Left kidney (tissue), 2 donors: ENCODE results near the gene CTNS. TPM values are rescaled to one million over a fixed set of nuclear protein-coding genes. Genes with fewer than 3 reads are reported as not detected.
"Not testable (repeated sequence)": the region's sequence is repeated elsewhere in the genome, so short reads cannot be mapped to it uniquely, and the experiment has no call there.

Experiments
- DNase-seq: peaks from one replicate; pipeline ENCODE4 v3.0.0-alpha.2; 2013
- polyA plus RNA-seq: library from polyadenylated mRNA; unstranded; fragments of 120-200 nt; gene quantifications from one replicate; pipeline ENCODE4 v1.2.1, GENCODE V29; 2013; ENCODE audit not compliant: insufficient read length

Gene CTNS
- polyA plus RNA-seq, 1 donor = 23.3 TPM

DNA sequence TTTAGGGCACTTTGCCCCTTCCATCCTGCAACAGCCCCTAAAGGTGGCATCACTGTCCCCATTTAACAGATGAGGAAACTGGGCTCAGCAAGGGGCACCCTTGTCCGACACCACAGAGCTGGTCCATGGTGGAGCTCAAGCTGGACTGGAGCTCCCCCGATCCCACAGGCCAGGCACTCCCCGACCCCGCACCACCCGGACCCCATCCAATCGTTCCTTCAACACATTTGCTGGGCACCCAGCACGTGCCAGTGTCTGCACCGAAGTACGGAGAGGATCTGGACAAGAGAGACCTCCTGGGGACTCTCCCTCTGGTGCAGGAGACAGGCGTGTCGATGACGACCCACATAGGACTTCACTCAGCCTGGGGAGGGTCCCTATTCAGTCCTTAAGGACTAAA, 45.5 kb downstream of the CTNS start:
- DNase-seq = no peak

DNA sequence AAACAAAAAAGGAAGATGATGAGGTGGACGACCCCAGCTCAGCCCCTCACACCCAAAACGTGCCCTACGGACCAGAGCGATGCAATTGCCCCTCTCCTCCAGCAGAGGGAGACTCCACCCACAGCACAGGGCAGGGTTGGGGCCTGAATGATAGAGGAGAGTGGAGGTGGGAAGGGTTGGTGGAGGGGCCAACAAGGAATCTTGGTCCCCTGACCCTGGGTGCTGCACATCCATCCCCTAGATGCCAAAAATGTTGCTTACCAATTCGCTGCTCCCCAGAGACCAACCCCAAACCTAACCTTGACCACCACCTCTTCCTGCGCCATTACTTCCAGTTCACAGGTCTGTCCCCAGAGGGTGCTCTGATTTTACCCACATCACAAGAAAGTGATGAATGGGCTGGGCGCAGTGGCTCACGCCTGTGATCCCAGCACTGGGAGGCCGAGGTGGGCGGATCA, 46.5 kb downstream of the CTNS start:
- DNase-seq = no peak

DNA sequence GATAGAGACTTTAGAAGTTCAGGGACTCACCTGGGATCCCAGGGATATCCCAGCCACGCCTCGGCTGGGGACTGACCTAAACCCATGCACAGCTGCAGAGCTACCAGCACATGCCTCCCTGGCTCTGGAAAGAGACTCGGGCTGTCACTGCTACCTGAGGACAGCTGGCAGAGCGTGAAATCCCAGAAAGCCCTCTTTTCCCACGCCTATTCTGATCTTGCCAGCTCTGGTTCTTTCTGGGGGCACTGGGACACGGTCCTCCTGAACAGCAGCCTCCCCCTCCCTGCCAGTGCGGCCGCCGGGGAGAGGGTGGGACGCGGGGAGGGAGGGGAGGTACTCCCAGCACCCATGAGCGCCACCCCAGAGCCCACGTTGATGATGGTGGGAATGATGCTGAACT, 48.6 kb downstream of the CTNS start:
- no peak for DNase-seq

DNA sequence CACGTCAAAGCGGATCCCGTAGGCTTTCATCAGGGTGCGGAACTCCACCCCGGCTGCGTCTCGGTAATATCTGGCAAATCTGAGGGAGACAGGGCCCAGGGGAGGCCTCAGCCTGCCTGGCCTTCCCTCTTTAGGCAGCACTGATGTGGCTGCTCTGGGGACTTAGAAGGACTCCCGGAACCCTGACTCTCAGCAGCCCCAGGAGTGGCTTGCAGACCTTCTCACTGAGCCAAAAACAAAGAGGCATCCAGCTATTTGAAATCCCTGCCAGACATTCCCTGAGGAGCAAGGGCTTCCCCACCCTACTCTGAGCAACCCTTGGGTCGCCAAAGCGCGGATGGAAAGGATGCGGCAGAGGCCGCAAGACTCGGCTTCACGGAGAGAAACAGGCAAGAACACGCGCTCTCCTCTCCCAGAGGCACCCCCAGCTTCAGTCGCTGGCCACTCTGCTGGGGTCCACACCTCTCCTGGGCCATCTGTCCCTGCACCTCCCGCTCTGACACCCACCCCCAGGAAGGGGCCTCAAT, 51.5 kb downstream of the CTNS start:
- DNase-seq = no peak

DNA sequence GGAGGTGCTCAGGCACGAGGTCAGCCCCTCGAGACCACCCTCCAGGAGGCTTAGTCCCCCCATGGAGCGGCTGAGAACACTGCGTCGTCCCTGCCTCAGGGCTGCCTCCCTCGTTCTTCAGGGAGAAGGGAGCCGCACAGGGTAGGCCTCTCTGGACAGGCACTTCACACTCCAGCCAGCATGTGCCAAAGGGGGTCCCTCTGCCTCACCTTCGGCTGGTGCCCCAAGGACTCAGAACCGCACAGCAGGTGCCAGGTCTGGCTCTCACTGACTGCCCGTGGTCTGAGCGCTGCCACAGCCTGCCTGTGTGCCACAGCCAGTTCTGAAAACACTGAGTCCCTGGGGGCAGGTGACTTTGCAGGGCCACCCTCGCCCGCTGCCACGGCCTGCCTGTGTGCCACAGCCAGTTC, 52.3 kb downstream of the CTNS start:
- no peak for DNase-seq

DNA sequence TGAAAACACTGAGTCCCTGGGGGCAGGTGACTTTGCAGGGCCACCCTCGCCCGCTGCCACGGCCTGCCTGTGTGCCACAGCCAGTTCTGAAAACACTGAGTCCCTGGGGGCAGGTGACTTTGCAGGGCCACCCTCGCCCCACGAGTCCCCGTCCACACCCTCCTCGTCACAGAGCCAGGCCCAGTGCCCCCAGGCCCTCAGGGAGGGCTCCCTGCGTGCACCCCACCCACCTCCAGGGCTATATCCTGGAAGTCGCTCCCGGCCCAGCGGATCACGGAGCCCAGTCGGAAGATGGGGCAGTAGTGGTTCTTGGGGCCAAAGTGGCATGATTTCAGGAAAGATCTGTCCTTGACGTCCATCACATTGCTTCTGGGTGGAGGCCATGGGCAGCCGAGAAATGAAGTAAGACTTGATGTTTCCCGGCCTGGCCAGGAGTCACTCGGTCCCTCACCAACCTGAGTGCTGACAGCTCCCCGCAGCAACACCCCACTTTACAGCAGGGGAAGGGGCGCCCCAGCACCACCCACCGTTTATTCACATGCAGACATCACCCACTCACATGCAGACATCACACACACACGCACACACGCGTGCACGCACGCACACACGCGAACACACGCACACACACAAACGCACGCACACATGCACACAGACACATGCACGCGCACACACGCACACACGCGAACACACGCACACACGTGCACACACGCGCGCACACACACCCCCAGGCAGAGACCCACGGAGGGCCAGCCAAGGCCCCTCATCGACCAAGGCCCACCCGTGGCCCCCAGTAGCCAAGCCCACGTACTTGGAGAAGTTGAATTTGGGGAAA, 52.9 kb downstream of the CTNS start:
- DNase-seq = no peak

DNA sequence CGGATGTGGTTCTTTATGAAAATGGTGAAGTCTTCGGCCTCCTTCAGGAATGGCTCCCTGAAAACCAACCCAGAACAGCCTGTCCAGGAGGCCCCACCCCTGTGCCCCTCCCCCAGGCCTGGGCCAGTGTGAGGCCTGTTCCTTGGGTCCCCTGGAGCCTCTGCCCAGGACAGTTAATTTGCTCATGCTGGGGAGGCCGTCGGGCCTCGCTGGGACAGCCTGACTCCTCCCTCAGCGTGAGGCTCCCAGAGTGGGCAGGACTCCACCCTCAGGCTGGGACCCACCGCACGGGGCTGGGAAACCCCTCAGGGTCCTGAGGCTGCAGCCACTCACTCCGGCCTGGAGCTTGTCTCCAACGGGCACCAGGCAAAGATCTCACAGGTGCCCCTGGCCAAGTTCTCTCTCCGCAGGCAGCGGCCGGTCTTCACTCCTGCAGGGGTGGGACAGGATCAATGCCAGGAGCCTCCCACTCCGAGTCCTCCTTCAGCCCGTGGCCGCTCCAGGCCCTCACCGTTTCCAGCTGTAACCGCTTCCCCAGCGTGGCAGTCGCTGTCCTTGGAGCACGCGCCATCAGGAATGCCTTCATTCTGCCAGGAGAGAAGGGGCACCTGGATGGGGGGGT, 53.6 kb downstream of the CTNS start:
- no peak for DNase-seq

DNA sequence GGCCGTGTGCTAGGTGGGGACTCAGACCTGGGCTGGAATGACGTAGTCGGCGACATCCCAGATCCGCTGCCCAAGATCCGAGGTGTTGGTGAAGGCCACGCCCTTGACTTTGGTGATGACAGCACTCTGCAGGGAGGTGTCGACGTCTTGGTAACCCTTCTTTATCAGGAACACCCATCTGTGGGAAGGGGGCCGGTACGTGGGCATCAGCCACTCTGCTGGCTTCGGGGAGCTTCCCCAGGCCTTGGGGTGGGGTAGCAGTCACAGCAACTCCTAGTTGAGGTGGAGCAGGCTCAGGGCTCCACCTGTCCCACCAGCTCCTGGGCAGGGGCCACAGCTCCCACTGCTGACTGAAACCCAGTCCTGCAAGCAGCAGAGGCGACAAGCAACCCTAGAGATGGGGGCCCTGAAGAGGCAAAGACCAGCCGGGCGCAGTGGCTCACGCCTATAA, 55.1 kb downstream of the CTNS start:
- DNase-seq = no peak

DNA sequence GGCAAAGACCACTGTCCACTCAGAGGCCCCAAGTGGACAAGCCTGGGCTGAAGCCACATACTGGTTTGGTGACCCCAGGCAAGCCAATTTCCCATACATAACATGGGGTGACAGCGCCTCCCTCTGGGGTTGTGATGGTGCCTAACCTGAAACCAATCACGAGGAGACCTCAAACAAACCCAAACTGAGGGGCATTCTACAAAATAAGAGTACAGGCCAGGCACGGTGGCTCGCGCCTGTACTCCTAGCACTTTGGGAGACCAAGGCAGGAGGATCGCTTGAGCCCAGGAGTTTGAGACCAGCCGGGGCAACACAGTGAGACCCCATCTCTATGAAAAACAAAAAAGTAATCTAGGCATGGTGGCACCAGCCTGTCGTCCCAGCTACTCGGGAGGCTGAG, 55.8 kb downstream of the CTNS start:
- DNase-seq = no peak

DNA sequence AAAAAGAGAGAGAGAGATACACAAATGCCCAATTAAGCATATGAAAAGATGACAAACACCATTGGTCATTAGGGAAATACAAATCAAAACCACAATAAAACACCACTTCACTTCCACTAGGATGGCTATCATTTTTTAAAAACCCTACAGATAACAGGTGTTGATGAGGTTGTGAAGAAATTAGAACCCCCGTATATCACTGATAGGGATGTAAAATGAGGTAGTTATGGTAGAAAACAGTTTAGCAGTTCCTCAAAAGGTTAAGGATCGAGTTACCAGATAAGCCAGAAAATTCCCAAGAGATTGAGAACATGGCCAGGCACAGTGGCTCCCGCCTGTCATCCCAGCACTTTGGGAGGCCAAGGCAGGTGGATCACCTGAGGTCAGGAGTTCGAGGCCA, 56.6 kb downstream of the CTNS start:
- DNase-seq = no peak

DNA sequence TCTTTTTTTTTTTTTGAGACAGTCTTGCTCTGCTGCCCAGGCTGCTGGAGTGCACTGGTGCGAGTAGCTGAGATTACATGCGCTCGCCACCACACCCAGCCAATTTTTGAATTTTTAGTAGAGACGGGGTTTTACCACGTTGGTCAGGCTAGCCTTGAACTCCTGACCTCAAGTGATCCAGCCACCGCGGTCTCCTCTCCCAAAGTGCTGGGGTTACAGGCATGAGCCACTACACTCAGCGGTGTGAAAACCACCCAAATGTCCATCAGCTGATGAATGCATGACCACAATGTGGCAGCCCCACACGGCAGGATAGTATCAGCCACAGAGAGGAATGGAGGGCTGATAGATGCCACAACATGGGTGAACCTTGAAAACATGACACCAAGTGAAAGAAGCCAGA, 57.3 kb downstream of the CTNS start:
- DNase-seq = no peak

DNA sequence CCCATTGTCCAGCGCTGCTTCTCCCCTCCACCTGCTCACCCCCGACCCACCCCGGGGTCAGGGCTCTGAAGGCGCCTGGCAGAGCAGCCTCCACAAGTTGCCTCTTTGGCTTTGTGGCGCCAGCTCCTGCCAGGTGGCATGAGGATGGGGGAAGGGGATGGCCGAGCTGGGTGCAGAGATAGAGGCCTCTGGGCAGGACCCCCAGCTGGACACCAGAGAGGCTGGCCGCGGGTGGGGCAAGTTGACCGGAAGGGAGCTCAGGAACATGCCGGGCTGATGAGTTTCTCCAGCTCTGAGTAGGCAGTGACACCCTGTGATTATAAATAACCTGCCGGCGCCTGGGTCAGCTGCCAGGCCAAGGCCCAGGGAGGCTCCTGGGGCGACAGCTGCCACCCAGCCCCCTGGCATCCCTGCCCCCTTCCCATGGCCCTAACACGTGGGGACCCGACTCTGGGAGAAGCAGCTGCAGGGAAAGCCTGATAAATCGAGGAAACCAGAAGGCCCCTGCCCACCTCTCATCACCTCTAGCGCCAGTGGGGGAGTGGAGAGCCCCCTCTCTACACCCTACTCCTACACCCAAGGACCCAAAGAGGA, 58.7 kb downstream of the CTNS start:
- DNase-seq = no peak

DNA sequence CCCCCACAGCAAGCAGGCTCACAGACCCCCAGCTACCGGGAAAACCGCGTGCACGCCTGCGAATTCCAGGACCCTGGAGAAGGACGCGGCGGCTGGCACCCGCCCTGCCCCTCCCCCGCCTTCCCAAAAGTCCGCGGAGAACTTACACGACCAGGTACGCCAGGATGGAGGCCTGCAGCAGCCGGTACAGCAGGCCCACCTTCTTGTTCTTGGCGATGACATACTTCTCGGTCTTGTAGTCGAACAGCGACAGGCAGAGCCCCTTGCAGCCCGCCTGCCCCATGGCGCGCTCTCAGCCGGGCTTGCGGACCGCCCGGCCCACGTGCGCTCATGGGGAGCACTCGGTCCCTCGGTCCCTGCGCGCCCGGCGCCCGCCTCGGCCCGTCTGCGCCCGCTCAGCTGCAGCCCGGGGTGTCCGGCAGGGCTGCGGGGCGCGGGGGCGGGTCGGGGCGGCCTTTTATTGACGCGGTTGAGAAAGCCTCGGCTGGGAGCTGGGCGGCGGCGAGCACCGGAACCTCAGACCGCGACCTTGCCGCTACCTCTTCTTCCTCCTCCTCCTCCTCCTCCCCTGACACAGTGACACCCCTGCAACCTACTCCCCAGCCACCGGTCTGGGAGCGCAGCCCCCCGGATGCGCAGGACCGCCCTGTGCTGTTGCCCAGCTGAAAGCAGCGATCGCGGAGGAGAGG, 59.3 kb downstream of the CTNS start, which contains the start of gene P2RX5:
Gene P2RX5, minus strand, starts transcription at position 433 of the 689 bp plus-strand sequence. Its CDS starts 150 bp downstream, at position 283.
- DNase-seq = no peak

DNA sequence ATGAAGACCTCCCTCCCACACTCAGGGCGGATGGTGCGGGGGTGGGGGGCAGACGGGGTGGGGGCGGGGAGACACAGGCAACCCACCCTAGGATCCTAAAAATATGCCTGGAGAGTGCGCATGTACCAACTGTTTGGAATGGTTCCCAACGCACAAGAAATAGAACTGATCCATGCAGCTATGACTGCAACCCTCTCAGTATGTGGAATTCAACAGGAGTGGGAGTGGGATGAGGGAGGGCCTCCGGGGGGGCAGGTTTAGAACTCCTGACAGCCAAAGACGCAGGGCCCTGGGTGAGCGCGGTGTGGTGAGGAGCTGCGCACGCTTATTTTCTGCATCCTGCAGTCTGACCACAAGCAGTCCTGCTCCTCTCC, 60.5 kb downstream of the CTNS start:
- no peak for DNase-seq

DNA sequence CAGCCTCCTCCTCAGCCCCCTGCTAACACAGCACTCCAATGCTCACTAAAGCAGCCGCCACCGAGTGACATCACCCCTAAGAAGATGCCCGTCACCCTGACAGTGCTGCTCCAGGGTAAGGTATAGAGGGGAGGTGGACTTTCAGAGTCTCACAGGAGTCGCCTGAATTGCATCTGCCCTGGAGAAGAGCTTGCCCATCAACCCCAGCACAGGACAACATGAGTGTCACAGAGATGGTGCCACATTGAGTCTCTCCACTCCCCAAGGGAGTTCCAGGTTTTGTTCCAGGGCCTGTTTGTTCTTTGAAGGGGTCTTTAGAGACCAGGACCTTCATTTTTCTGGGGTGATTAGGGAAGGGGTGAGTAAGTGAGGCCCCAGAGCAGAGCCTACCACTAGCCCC, 61.6 kb downstream of the CTNS start:
- DNase-seq = no peak

DNA sequence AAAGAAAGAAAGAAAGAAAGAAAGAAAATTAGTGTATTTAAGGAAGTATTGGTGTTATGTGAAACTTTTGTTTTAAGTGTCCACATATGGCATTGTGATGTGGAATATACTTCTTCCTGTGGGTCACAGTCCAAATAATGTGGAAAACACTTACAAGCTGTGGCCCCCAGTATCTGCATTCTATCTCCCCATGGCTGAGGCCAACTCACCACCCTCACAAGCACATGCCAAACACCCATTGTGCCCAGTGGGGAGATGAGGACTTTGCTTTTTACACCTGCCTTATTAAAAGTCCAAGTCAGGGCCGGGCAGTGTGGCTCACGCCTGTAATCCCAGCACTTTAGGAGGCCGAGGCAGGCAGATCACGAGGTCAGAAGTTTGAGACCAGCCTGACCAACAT, 63.4 kb downstream of the CTNS start:
- no peak for DNase-seq

DNA sequence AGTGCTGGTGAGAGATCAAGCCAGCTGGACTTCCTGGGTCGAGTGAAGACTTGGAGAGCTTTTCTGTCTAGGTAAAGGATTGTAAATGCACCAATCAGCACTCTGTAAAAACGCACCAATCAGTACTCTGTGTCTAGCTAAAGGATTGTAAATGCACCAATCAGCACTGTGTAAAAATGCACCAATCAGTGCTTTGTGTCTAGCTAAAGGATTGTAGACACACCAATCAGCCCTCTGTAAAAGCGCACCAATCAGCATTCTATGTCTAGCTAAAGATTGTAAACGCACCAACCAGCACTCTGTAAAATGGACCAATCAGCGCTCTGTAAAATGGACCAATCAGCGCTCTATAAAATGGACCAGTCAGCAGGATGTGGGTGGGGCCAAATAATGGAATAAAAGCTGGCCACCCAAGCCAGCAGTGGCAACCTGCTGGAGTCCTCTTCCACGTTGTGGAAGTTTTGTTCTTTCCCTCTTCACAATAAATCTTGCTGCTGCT, 65.5 kb downstream of the CTNS start:
- not testable (repeated sequence) for DNase-seq

DNA sequence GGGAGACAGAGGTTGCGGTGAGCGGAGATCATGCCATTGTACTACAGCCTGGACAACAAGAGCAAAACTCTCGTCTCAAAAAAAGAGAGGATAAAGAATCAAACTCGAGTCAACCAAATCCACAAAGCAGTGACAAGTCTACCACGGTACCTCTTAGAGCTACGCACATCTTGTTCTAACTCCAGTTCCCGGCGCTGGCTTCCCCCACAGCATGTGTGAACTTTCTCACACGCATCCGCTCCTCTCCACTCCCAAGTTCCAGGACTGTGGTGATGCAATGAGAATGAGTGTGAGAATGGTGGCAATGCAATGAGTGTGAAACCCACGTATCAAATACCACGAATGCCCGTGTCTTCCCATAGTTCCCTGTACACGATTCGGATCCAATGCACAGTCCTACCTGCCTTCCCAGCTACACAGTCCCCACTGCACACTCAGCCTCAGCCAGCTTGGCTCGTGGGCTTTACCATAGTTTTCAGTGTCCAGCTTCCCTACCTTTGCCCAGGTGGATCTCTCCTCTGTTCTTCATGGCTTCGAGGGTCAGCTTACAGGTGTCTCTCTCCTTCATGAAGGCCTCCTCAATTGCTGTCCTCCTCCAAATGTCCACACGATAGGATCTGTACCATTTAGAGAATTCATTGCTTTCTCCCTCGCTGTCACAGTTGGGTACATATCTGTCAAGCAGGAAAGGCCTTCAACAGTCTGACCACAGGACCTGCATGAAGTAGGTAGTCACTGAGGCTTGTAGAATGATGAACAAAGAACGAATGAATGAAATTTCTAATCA, 68.6 kb downstream of the CTNS start:
- DNase-seq = no peak

DNA sequence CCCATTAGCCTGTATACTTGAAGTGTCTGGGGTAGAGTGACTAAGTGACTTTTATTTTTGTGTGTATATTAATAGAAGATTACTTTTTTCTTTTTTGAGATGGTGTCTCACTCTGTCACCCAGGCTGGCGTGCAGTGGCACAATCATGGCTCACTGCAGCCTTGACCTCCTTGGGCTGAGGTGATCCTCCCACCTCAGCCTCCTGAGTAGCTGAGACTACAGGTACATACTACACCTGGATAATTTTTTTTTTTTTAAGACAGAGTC, 69.1 kb downstream of the CTNS start:
- not testable (repeated sequence) for DNase-seq

DNA sequence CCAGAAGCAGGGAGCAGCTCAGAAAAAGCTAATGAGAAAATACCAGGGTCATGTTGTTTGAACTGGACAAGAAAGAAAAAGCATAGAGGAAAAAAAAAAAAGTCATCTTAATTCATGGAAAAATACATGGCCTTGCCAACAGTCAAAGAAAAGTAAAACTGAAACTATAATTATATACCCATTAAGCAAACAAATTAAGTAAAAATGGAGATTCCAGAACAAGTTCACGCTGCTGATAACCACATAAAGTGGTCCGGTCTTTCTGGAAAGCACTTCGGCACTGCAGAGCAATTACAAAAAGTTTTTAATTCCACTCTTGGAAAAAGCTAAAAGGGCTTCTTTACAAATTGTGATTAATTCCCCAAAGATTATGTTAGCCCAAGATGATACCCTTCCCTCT, 71.8 kb downstream of the CTNS start:
- DNase-seq = no peak

DNA sequence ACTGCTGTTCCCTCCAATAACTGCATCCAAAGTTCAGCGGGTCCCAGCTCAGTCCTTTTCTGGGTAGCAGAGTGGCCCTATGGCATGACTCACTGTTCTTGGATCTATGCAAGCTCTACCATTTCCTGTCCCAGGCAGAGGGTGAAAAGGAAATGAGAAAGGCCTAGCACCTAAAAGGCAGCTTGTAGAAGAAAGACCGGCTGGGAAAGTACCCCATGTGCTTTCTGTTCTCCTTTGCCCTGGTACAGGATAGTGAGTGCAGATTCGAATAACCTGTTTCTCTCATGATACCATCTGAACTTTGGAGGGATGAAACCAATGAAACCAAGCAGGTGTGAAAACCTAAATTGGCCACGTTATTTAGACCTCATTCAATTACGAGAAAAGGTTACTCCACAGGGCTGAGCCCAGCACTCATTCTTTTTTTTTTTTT, 74.4 kb downstream of the CTNS start:
- no peak for DNase-seq
